ENCODE data around the gene CARD9. TPM values are rescaled to one million over a fixed set of nuclear protein-coding genes. Genes with fewer than 3 reads are reported as not detected.

CARD9 gene
- total RNA-seq, 1 experiment from 2014 or later = 2.9 TPM

DNA sequence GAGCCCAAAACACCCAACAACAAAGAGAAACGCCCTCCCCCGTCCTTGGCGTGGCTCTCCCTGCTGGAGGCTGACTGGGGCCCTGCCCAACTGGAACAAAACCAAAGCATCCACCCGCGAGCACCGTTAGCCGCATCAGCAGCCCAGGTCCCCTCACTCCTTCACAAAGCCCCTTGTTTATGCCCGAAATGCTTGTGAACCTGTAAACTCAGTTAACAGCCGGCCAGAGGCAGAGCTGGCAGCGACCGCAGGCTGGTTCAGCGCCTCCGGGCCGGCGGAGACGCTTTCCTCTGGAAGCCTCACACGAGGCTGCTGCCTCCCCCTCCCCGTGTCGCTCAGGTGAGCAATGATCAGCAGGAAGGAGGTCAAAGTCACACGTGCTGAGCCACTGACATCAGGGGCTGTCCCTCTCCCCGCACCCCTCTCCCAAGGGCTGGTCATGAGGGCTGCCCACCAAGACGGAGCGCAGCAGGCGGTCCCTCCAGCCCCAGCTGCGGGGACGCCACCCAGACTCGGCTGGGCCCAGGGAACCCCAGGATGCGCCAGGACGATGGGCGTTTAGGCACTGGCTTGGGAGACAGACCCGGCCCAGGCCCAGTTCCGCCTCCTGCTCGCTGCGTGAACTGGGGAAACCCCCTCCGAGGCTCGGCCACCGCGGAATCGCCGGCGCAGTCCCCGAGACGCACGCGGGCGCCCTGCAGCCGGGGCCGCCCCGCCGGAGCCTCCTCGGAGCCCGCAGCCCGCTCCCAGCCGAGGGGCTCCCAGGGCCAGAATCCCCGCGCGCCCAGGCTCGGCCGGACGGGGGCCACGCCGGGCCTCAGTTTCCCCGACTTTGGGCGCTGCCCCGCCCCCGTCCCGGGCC, 25.9 kb upstream of the CARD9 start:
- peak; percentile 69 for DNase-seq
- Histone ChIP-seq H2AFZ (ENCODE audit: low read length) (no peak overlapping the region), H3K9me3 (ENCODE audit: low read length) (no peaks in the 10 kb centered on the region), H3K79me2 (ENCODE audit: low read length) (peaks cover 24% of the 10 kb centered on the region), H3K36me3 (ENCODE audit: insufficient read depth, low read length) (peaks cover 28% of the 10 kb centered on the region), H3K4me2 (ENCODE audit: low read depth, low read length, poor library complexity, severe bottlenecking) (peak overlapping the region; percentile 96), H3K4me1 (ENCODE audit: low read length) (peaks cover 21% of the 10 kb centered on the region), H4K20me1 (ENCODE audit: insufficient read depth, low read depth, low read length) (peaks cover 17% of the 10 kb centered on the region; the same call in 1 of the 2 replicates), H3K27me3 (ENCODE audit: low read length) (no peaks in the 10 kb centered on the region), H3K27ac (ENCODE audit: low read length) (peak overlapping the region; percentile 32), H3K4me3 (ENCODE audit: low read length) (peak overlapping the region; percentile 100), H3K9me2 (replicated peaks; ENCODE audit: insufficient read depth, low read length) (no peaks in the 10 kb centered on the region), H3K9ac (ENCODE audit: low read length) (peak overlapping the region; percentile 98)

DNA sequence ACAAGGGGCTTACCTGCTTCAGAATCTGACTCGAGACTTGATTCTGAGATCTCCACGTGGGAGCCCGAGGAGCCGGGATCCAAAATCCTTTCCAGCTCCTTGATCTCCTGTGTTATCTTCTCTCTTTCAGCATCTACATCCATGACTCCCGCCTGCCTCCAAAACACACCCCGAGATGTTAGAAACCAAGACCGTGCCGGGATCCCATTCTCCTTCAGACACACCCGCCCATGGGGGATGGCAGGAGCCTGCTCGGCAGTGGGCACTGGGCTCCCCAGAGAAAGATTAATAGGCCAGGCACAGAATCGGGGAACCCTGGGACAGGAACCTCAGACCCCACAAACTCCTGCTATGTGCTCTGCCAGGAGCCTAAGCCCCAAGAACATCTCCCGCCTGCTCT, 24.8 kb upstream of the CARD9 start:
- Histone ChIP-seq H3K27me3 (ENCODE audit: low read length) (no peaks in the 10 kb centered on the region), H4K20me1 (ENCODE audit: insufficient read depth, low read depth, low read length) (peaks cover 17% of the 10 kb centered on the region; the same call in 1 of the 2 replicates), H3K4me2 (ENCODE audit: low read depth, low read length, poor library complexity, severe bottlenecking) (peak overlapping the region; percentile 96), H2AFZ (ENCODE audit: low read length) (no peak overlapping the region), H3K27ac (ENCODE audit: low read length) (no peak overlapping the region), H3K9ac (ENCODE audit: low read length) (peak overlapping the region; percentile 98), H3K4me1 (ENCODE audit: low read length) (peaks cover 21% of the 10 kb centered on the region), H3K4me3 (ENCODE audit: low read length) (peak overlapping the region; percentile 100), H3K9me2 (replicated peaks; ENCODE audit: insufficient read depth, low read length) (no peaks in the 10 kb centered on the region), H3K9me3 (ENCODE audit: low read length) (no peaks in the 10 kb centered on the region), H3K36me3 (ENCODE audit: insufficient read depth, low read length) (peaks cover 22% of the 10 kb centered on the region), H3K79me2 (ENCODE audit: low read length) (peaks cover 24% of the 10 kb centered on the region)
- DNase-seq = no peak

DNA sequence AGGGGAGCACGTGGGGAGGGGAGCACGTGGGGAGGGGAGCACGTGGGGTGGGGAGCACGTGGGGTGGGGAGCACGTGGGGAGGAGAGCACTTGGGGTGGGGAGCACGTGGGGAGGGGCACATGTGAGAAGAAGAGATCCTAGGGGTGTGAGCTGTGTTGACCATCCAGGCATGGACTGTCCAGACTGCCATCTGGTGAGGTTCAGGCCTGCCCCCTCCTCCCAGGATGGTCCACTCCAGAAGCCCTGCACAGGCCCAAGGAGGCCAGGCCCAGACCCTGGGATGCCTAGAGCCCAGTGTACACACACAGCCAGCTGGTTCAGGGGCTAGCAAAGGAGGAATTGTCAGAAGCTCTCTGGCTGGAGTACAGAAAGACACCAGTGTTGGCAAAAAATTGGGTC, 24.2 kb upstream of the CARD9 start:
- peaks cover 21% of the 10 kb centered on the region for H3K4me1 ChIP-seq (ENCODE audit: low read length)
- no peak overlapping the region for H3K4me2 ChIP-seq (ENCODE audit: low read depth, low read length, poor library complexity, severe bottlenecking)
- H3K9me3 ChIP-seq (ENCODE audit: low read length) = no peaks in the 10 kb centered on the region
- no peaks in the 10 kb centered on the region for H3K9me2 ChIP-seq (replicated peaks; ENCODE audit: insufficient read depth, low read length)
- DNase-seq = no peak
- peaks cover 17% of the 10 kb centered on the region; the same call in 1 of the 2 replicates for H4K20me1 ChIP-seq (ENCODE audit: insufficient read depth, low read depth, low read length)
- H3K79me2 ChIP-seq (ENCODE audit: low read length) = peaks cover 24% of the 10 kb centered on the region
- H3K9ac ChIP-seq (ENCODE audit: low read length) = no peak overlapping the region
- H3K27me3 ChIP-seq (ENCODE audit: low read length) = no peaks in the 10 kb centered on the region
- no peak overlapping the region for H3K27ac ChIP-seq (ENCODE audit: low read length)
- H3K36me3 ChIP-seq (ENCODE audit: insufficient read depth, low read length) = peaks cover 21% of the 10 kb centered on the region
- no peak overlapping the region for H3K4me3 ChIP-seq (ENCODE audit: low read length)
- H2AFZ ChIP-seq (ENCODE audit: low read length) = no peak overlapping the region

DNA sequence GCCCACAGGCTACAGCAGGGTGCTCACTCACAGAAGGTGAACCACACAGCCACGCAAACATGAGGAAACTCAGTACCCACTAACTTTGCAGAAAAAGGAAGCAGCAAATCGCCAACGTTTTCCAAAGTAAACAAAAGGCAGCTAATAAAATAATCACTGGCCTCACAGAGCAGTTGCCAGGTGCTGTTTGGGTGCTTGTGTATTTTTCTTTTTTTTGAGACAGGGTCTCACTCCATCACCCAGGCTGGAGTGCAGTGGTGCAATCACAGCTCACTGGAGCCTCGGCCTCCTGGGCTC, 22.7 kb upstream of the CARD9 start:
- H3K9me2 ChIP-seq (replicated peaks; ENCODE audit: insufficient read depth, low read length) = no peaks in the 10 kb centered on the region
- no peak overlapping the region for H3K27ac ChIP-seq (ENCODE audit: low read length)
- H3K79me2 ChIP-seq (ENCODE audit: low read length) = peaks cover 24% of the 10 kb centered on the region
- H3K9me3 ChIP-seq (ENCODE audit: low read length) = no peaks in the 10 kb centered on the region
- H3K4me2 ChIP-seq (ENCODE audit: low read depth, low read length, poor library complexity, severe bottlenecking) = no peak overlapping the region
- no peak for DNase-seq
- no peaks in the 10 kb centered on the region for H3K27me3 ChIP-seq (ENCODE audit: low read length)
- no peak overlapping the region for H2AFZ ChIP-seq (ENCODE audit: low read length)
- peaks cover 19% of the 10 kb centered on the region for H3K36me3 ChIP-seq (ENCODE audit: insufficient read depth, low read length)
- H3K4me1 ChIP-seq (ENCODE audit: low read length) = peaks cover 18% of the 10 kb centered on the region
- peaks cover 17% of the 10 kb centered on the region; the same call in 1 of the 2 replicates for H4K20me1 ChIP-seq (ENCODE audit: insufficient read depth, low read depth, low read length)
- H3K4me3 ChIP-seq (ENCODE audit: low read length) = no peak overlapping the region
- no peak overlapping the region for H3K9ac ChIP-seq (ENCODE audit: low read length)

DNA sequence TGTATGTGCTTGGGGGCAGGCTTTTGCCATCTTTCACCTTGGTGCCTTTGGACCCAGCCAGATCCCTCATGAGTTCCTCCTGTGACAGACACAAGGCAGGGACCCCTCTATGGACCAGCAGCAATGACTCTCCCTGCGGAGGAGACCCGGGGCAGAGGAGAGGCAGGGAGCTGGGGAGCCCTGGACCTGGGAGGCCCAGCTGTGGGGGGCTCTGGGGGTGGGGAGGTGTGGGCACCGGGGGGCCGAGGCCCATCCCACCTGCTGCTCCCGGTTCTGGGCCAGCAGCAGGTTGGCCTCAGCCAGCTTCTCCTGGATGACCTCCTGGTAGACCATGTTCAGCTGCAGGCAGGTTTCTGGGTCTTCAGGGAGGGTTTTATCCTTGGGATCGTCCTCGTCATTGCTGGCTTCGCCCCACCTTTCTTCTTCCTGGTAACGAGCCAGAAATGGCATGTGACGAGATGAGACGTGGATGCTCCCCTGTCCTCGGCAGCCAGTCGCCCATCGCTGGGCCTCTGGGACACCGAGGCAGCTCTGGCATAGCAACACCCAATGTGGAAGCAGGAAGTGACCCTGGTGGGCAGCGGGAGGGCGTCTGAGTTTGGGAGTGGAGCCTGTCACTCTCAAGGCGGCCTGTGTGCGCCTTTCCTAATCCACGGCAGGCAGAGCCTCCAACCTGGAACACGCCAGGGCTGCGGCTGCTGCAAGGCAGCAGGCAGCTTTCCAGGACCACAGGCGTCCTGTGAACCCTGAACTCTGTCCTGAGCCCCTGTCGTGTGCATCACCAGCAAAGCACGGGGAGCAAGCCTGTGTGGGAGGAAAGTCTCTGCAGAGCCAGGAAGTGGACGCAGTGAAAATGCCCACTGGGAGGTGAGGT, 22.1 kb upstream of the CARD9 start:
- peaks cover 17% of the 10 kb centered on the region; the same call in 1 of the 2 replicates for H4K20me1 ChIP-seq (ENCODE audit: insufficient read depth, low read depth, low read length)
- H3K9me2 ChIP-seq (replicated peaks; ENCODE audit: insufficient read depth, low read length) = no peaks in the 10 kb centered on the region
- H3K4me1 ChIP-seq (ENCODE audit: low read length) = peaks cover 16% of the 10 kb centered on the region
- H3K27me3 ChIP-seq (ENCODE audit: low read length) = no peaks in the 10 kb centered on the region
- H3K9me3 ChIP-seq (ENCODE audit: low read length) = no peaks in the 10 kb centered on the region
- H3K79me2 ChIP-seq (ENCODE audit: low read length) = peaks cover 24% of the 10 kb centered on the region
- H3K4me3 ChIP-seq (ENCODE audit: low read length) = no peak overlapping the region
- no peak overlapping the region for H3K27ac ChIP-seq (ENCODE audit: low read length)
- no peak overlapping the region for H3K9ac ChIP-seq (ENCODE audit: low read length)
- DNase-seq = no peak
- peaks cover 21% of the 10 kb centered on the region for H3K36me3 ChIP-seq (ENCODE audit: insufficient read depth, low read length)
- H3K4me2 ChIP-seq (ENCODE audit: low read depth, low read length, poor library complexity, severe bottlenecking) = no peak overlapping the region
- H2AFZ ChIP-seq (ENCODE audit: low read length) = no peak overlapping the region

DNA sequence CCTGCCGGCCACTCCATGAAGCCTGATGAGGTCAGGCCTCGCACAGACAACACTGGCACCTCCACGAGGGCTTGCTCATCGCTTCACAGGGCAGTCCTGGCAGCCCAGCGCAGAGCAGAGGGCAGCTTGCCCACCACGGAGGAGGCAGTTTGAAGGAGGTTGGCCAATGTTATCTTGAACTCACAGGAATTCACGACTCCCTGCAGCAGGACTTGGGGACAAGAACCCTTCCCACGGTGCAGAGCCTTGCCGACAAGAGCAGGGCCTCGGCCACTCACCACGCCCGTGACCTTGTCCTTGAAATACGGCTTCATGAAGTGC, 21.5 kb upstream of the CARD9 start:
- Histone ChIP-seq H2AFZ (ENCODE audit: low read length) (no peak overlapping the region), H3K27ac (ENCODE audit: low read length) (no peak overlapping the region), H4K20me1 (ENCODE audit: insufficient read depth, low read depth, low read length) (peaks cover 17% of the 10 kb centered on the region; the same call in 1 of the 2 replicates), H3K36me3 (ENCODE audit: insufficient read depth, low read length) (peaks cover 21% of the 10 kb centered on the region), H3K4me3 (ENCODE audit: low read length) (no peak overlapping the region), H3K79me2 (ENCODE audit: low read length) (peaks cover 24% of the 10 kb centered on the region), H3K4me2 (ENCODE audit: low read depth, low read length, poor library complexity, severe bottlenecking) (no peak overlapping the region), H3K9me2 (replicated peaks; ENCODE audit: insufficient read depth, low read length) (no peaks in the 10 kb centered on the region), H3K9me3 (ENCODE audit: low read length) (no peaks in the 10 kb centered on the region), H3K27me3 (ENCODE audit: low read length) (no peaks in the 10 kb centered on the region), H3K9ac (ENCODE audit: low read length) (no peak overlapping the region), H3K4me1 (ENCODE audit: low read length) (peaks cover 11% of the 10 kb centered on the region)
- no peak for DNase-seq

DNA sequence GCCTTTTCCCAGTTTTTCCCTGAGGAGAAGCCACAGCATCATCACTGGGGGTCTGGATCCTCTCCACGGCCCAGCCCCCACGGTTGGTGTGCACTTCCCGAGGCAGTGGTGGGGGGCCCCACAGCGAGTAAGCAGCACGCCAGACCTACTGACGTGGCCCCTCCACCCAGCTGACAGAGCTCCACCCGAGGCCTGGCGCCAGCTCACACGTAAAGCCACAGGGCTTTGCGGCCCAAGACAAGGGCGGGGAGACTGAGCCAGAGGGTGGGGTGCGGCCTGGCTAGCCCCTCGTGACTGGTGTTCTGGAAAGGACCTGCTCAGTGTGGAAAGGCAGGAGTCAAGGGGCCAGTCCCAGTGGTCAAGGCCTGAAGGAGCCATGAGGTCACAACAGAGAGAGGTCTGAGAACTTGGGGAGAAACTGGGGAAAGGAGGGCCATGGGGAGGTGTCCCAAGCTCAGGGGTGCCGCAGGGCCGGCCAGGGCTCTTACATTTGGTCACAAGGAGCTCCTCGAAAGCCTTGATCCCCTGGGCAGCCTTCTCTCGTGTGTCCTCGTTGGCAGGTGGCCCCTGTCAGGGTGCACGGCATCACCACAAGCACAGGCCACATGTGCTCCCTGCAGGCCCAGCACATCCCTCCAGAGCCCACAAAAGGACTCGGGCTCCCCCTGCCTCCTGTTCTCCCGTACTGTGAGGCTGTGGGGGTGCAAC, 21.0 kb upstream of the CARD9 start:
- Histone ChIP-seq H3K36me3 (ENCODE audit: insufficient read depth, low read length) (peaks cover 21% of the 10 kb centered on the region), H3K4me3 (ENCODE audit: low read length) (no peak overlapping the region), H3K4me1 (ENCODE audit: low read length) (peaks cover 11% of the 10 kb centered on the region), H3K27ac (ENCODE audit: low read length) (no peak overlapping the region), H3K4me2 (ENCODE audit: low read depth, low read length, poor library complexity, severe bottlenecking) (no peak overlapping the region), H2AFZ (ENCODE audit: low read length) (no peak overlapping the region), H3K9me2 (replicated peaks; ENCODE audit: insufficient read depth, low read length) (no peaks in the 10 kb centered on the region), H3K9me3 (ENCODE audit: low read length) (no peaks in the 10 kb centered on the region), H3K9ac (ENCODE audit: low read length) (no peak overlapping the region), H3K79me2 (ENCODE audit: low read length) (peaks cover 19% of the 10 kb centered on the region), H3K27me3 (ENCODE audit: low read length) (no peaks in the 10 kb centered on the region), H4K20me1 (ENCODE audit: insufficient read depth, low read depth, low read length) (peaks cover 14% of the 10 kb centered on the region; the same call in 1 of the 2 replicates)
- DNase-seq = no peak

DNA sequence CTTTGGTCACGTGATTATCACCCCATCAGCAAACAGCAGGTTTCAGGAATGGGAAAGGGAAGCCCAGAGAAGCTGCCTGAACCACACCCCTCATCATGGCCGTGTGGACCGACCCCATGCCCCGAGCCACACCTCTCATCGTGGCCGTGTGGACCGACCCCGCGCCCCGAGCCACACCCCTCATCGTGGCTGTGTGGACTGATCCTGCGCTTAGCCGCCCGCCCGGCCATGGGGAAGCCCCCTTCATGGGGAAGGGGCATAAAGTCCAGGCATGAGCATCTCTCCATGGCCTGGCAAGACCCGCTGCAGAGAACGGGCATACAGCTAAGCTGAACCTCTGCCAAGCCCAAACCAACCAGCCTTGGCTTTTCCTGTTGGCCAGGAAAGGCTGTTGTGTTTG, 20.1 kb upstream of the CARD9 start:
- Histone ChIP-seq H3K9me2 (replicated peaks; ENCODE audit: insufficient read depth, low read length) (no peaks in the 10 kb centered on the region), H3K9ac (ENCODE audit: low read length) (no peak overlapping the region), H3K4me3 (ENCODE audit: low read length) (no peak overlapping the region), H3K9me3 (ENCODE audit: low read length) (no peaks in the 10 kb centered on the region), H3K79me2 (ENCODE audit: low read length) (peaks cover 9% of the 10 kb centered on the region), H3K27me3 (ENCODE audit: low read length) (no peaks in the 10 kb centered on the region), H2AFZ (ENCODE audit: low read length) (no peak overlapping the region), H4K20me1 (ENCODE audit: insufficient read depth, low read depth, low read length) (peaks cover 5% of the 10 kb centered on the region; the same call in 1 of the 2 replicates), H3K27ac (ENCODE audit: low read length) (no peak overlapping the region), H3K36me3 (ENCODE audit: insufficient read depth, low read length) (peaks cover 19% of the 10 kb centered on the region), H3K4me2 (ENCODE audit: low read depth, low read length, poor library complexity, severe bottlenecking) (no peak overlapping the region), H3K4me1 (ENCODE audit: low read length) (peaks cover 5% of the 10 kb centered on the region)
- no peak for DNase-seq
